ENCODE data around the gene PC.

PC gene

DNA sequence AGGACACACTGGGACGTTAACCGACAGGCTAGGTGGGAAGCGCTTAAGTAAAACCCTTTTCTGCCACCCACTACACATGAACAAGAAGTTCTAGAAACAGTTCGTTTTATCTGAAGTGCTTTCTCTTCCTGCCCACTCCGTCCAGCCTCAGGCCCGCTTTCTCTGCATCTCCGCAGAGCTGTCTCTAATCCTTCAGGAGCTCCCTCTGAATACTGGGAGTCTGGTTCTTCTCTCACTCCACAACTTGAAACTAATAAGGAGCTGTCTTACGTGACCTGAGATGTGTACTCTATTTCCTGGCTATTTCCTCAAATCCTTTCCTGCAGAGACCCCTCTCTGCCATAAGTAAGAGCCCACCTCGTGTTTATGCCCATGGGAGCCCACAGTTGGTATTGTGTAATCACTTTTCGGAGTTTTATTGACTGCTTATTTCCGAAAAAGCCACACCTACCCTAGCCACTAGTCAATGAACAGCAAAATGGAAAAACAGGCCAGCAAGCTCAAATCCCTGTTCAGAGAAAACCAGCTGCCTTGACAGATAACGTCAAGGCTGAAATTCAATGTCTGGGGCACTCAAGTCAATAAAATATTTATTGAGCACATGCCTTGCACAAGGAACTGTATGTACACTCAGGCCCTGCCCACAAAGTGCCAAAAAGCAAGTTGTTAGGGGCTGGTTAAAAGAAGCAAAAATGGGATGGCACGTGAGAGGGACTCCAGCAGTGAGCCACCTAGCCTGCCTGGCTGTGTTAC is 4.9 kb downstream of the PC start:
- no peak for DNase-seq

DNA sequence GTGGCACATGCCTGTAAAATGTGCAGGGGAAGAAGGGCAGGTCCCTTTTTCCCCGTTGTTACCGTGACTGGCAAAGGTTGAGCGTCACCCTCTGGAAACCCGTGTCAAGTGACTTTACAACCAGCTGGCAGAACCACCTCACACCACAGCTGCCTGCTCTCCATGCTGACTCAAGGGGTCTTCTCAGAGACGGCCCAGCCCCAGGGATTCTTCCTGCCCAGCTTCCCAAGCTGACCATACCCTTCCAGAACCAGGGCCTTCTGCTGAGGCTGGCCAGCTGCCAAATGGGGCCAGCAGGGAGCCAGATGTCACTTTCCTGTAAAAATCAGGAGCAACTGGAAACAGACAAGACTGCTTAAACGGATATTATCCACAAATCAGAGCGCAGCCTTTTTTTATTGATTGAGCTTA is 6.3 kb downstream of the PC start:
- DNase-seq = no peak

DNA sequence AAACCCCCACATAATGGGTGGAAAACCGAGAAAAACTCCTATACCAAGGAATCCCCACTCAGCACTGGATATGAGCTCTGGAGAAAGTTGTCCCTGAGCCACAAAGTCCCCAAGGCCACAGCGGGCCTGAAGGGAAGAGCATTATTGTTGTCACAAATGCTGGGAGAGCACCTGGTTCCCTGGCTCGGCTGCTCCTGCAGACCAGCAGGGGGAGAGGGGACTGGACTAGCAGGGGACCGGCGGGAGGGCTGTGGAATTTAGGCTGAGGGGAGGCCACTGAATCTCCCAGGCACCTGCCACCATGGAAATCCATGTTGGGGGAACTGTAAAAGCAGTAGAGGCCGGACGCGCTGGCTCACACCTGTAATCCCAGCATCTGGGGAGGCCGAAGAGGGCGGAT is 7.0 kb downstream of the PC start:
- no peak for DNase-seq

DNA sequence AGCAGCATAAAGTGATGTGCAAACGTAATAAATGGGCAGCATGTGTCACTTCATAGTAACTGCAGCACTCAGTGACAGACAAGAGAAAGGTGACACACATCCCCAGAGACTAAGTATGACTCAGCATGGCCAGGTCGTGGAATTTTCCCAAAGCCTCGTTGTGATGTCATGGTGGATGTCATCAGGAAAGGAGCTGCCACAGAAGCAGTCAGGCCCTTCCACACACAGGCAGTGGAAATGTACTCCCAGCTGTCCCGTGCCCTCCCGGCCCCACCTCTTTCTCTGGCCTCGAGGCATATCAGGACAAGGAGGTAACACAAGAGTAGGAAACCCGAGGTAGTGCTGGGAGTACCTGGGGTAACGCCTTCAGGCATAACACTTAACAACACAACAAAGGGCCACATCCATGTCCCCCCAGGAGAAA is 8.1 kb downstream of the PC start:
- no peak for DNase-seq

DNA sequence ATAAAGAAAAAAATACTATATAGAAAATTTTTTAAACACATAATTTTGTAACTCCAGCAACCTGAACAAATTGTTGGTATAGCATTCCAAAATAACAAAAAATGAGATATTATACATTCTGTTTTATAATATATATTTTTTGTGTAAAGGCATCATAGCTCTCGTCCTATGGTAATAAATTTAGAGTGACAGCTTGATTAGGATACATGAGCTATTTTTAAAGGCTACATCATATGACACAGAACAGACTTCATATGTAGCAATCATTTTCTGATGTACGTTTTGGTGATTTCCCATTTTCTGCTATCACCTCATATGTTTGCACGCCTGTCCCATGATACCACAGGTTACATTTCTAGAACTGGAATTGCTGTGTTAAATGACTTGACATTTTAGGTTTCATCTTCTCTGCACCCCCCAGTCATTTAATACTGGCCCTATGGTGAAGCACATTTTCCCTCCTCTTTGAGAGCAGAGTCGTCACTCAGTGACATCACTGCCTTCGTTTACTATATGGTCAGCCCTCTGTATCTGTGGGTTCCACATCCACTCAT is 19.5 kb downstream of the PC start:
- DNase-seq = no peak

DNA sequence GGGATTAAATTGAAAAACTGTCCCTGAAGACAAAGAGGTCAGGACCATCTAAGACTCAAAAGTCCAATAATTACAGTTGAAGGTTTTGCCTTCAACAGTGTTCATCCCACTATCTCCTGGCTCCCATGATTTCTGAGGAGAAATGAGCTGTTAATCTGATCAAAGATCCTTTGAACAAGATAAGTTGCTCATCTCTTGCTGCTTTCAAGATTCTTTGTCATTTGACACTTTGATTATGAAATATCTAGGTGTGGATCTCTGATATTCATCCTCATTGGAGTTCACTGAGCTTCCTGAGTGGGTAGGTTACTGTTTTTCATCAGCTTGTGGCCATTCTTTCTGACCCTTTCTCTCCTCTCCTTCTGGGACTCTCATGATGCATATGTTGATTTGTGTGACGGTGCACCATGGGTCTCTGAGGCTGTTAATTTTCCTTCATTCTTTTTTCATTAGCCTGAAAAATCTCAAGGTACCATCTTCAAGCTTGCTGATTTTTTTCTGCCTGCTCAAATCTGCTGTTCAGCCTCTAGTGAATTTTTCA is 20.9 kb downstream of the PC start:
- DNase-seq = no peak

DNA sequence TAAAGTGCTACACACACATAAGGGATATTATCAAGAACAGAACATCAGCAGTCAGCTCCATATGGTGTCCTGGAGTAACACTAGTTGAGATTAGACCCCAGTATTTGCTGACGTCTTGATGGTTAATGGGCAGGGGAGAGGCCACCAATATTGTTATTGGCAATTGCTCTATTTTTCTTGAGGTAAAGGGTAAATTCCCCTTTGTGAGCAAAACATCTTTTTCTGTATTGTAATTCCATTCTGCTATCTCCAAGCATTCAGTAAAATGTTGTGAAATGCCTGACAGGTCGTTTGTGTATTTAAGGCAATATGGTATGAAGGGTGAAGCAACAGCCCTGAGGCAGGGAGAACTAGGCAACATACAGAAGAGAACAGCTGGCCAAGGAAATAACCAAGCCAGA is 21.9 kb downstream of the PC start:
- DNase-seq = no peak

DNA sequence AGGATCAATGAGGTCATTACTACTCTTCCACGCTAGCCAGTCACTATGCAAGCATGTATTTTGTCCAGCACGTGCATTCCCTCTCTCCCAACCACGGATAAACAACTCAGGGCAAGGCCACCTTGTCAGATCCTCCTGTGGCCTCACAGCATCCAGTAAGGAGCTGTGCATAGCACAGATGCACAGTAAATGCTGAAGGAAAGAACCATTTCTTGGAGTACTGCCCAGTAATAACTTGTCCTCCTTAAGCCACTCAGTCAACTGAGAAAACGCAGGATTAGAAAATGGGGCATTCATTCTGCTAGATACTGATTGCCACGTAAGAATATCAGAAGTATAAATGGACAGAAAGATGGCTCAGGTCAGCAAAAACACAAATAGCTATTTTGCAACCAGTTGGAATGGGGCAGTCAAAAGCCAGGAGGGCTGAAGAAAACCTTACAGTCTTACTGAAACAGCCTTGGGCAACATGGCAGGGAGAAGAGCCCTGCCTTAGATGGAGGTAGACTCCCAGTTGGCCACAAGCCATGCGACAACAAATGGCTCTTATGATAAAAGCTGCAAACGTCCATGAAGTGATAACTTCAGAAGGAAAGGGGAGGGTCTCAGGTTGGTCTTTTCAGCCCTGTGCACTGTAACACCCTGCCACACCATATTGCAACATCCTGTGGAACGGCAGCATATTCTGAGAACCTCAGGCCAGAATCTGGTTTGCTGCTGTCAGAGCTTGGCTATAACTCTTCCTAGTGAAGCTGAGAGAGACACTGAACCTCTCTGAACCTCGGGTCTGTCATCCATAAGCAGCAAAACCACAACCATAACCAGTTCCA is 23.0 kb downstream of the PC start:
- no peak for DNase-seq

DNA sequence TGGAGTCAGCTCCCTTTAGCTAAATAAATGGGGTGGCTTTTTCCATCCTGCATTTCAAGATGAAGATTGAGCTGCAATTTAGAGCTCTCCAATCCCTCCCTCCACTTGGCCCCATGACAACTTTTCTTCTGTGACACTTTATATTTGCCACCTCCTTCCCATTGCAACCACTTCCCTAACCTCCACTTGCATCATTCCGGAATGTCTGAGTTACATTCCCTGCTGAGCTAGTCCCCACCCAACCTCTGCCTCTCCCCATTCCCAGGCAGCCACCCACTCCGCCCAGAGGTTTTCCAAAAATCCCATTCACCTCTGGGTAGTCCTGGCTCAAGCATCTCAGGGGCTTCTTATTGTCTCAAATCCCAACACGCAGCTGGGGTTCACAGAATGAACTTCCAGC is 24.7 kb downstream of the PC start:
- no peak for DNase-seq

DNA sequence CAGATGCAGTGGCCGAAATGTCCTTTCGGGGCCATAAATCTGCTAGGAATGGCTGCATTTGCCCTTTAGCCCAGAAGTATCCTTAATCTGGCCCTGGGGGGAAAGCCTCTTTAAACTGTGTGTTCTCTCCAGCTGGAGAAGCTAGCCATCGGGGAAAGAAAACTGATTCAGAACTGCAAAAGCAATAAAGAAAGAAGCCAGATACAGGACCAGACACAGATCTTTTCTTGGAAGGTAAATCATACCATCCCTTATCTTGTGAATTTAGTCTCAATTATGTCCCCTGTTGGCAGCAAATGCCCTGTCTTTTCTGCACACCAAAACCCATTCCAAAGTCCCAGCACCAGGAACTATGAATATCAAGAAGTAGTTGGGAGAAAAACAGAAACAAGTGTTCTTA is 25.6 kb downstream of the PC start:
- DNase-seq = no peak

DNA sequence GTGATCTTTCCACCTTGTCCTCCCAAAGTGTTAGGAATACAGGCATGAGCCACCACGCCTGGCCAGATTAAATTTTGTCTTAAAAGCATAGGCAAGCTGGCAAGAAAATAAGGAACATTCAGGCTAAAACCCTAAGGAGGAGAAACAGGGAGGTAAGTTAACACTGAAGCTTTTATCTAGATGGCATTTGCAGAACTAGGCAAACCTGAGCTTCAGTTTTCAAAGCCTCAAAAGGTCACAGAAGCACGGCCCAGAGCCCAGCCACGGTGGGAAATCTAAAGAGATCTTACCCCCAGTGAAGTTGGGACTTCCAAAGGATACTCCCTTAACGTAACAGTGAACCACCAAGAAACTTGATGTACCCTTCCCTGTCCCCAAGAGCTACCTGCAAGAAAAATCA is 28.4 kb downstream of the PC start:
- no peak for DNase-seq

DNA sequence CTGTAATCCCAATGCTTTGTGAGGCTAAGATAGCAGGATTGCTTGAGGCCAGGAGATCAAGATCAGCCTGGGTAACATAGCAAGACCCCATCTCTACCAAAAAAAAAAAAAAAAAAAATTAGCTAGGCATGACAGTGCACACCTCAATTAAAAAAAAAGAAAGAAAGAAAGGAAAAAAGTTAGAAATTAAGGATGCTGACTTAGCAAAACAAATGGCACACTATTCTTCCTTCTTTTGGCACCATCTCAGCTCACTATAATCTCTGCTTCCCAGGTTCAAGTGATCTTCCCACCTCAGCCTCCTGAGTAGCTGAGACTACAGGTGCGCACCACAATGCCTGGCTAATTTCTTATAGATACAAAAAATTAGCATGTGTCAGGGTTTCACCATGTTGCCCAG is 33.9 kb downstream of the PC start:
- no peak for DNase-seq

DNA sequence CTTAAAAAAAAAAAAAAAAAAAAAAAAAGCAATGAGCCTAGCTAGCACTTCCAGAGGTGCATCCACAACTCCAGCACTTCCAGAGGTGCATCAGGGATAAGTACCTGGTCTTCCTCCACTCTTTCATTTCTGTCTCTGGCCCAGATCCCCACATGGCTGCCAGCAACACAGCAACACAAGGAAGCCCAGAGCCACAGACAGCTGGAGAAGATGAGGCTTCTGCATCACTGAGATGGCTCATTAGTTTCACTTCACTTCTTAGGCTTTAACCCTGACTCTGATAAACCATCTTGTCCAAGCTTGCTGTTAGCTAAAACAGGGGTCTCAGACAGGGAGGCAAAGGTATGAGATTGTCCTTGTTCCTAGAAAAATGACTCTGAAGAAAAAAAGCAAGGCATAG is 35.6 kb downstream of the PC start:
- DNase-seq = no peak

DNA sequence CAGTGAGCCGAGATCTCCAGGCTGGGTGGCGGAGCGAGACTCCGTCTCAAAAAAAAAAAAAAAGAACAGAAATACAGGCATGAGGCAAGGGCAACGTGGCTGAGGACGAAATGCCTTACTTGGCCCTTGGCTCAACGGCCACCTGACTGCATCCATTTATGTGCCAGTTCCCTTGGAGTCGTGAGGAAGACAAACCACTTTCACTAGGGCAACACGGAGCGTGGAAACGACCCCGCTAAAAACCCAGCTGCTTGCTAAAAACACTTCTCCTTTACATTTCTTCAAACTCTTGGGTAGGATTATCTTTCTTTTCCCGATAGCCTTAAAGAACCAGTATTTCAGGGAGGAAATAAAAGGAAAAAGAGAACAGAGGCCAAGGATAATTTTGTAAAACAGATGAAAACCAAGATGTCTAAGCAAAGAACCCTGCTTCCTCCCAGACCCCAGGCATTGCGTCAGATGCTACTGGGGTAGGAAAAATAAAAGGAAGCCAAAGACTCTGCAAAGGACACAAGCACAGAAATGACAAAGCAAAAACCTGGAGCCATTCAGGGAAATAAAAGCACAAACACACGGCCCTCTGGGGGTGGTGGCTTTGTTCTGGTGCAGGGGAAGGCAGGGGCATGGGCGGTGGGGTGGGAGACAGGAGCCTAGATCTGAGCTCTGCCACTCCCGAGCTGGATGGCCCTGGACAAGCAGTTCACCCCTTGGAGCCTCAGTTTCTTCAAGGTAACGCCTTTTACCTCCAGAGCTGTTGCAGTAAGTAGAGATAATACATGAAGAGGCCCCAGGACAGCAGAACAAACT is 37.0 kb downstream of the PC start:
- no peak for DNase-seq

DNA sequence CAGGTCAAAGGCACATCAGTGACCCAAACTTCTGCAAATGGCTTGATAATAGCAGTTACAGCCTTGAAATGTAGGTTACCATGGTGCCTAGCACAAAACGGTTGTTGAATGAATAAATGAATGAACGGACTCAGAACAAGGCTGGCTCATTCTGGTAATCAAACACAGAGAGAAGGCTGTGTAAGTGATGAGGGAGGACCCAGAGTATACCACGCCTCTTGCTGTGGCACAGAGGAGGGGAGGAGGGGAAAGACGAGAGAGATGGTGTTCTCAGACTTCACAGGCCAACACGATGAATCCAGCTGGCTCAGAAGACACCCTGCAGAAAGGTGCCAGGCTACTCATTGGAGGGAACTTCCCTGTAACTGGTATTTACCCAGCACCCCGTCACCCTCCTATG is 38.3 kb downstream of the PC start:
- DNase-seq = no peak

DNA sequence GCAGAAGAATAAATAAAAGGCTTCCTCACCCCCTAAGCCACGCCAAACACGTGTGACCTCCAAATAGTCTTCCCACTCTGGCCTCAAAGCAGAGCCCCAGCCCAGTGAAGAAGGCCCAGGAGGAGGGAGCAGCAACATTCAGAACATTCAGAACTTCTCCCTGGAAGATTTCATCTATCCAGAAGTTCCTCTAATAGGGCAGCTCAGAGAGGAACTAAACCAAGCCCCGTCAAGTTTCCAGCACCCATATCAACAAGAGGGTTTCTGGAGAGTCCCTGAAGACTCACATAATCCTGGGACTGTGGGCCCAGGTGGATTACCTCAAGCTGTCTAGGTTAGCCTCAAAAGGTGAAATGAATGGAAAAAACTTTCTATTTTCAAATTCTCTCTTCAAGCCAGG is 39.4 kb downstream of the PC start:
- DNase-seq = no peak

DNA sequence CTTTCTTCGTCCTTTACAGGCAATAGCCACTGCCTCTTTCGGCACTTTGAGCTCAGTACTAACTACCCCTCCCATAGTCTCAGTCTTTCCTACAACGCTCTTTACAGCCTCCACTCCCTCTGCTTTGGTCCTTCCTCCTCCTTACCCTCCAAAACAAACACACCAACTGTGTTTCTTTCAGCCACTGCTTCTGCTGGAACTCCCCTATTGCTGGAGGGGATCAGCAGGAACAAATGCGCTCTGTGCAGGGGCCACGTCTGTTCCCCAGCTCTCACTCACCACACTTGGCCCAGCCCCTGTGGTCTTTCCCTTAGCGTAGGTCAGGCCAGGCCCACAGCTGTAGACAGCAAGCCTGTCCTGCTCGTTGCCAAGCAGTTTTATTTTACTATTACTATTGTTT is 42.3 kb downstream of the PC start:
- no peak for DNase-seq

DNA sequence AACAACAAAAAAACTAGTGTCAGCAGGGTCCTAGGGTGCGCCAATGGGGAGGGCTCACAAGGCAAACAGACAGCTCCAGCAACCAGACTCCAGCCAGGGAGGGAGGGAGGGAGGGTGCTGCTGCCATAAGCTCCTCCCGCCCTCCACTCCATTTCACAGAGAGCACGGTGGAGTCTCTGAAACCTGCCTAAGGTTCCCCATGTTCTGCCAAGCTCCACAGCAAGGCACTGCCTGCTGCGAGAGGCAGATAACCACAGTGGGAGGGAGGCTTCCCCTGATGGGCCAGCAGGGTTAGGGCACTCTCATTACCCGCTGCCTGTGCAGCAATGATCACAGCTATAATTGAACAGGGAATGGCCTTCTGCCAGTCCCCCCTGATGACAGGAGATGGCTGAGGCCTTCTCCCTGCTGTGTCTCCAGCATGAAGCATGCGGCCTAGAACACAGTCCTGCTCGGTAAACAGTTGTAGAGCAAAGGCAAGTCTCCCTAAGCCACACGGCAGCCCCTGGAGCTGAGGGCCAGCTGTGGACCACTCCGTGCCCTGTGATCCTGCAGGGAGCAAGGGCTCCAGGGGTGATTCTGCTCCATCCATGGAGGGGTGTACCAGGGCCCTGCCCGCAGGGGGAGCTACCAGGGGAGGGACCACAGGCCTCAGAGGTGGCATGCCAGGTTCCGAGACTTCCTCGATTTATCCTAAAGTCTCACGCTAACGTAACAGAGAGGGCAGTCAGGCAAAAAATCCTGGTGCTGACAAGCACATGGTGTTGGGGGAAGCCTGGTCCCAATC is 42.9 kb downstream of the PC start:
- DNase-seq = no peak

DNA sequence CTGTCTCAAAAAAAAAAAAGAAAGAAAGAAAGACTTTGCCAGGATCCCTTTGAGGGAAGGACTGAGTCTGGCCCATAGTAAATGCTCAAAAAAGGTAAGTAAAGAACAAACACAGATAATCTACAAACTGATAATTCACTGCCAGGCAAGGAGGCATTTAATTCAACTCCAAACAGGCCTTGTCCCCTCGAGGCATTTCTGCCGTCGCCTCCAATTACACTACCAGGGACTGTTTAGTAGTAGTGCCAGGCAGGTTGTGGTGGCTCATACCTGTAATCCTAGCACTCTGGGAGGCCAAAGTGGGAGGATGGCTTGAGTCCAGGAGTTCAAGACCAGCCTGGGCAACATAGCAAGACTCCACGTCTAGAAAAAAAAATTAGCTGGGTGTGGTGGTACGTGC is 43.7 kb downstream of the PC start:
- no peak for DNase-seq

DNA sequence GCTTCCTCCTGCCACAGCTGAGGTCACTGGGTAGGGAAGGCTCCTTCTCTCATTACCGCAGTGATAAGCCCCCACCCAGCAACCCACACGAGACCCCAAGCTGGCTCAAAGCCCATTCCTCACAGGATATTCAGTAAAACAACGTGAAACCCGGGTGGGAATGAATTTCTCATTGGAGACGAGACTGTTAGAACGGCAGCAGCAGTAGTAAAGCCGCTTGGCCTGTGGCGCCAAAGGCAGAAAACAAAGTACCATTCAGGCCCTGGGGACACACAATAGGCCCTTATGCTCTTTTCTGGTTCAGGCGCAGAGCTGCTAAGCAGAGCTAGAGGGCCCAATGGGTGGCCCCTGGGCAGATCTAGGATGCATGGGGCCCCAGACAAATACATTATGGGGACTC is 45.3 kb downstream of the PC start:
- no peak for DNase-seq

DNA sequence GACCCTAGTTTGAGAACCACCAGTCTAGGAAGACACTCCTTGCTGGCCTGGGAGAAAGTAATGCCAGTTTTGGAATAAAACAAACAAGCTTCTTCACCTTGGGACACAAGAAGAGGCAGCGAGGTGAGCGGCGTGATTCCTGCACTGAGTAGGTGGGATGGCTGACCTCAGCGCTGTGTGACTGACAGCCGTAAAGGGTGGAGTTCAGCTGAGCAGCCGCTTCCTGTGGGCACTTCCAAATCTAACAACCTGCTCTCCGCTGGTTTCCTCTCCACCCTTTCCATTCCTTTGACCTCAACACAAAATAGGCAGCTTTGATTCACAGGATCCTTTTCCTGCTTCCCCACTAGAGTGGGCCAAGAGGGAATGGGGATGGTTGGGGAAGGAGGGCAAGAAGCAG is 45.8 kb downstream of the PC start:
- no peak for DNase-seq

DNA sequence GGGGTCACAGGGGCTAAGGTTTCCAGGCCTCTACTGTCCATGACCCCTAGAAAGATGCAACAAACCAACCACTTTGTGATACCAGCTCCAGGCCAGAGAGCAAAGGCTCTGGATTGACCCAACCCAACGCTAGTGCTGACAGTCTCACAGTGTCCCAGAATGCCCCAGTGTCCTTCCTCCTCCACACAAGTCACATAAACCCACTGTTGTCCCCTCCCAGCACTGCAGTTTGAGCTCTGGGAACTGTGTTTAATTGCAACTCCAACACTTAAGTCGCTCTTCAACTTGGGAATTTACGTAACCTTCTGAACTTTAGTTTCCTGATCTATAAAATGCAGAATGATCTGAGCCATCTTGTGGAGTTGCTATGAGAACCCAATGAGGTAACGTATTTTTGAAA is 47.5 kb downstream of the PC start:
- no peak for DNase-seq

Measured in activated CD4-positive, CD25-positive, alpha-beta regulatory T cell (primary cell).